VCaP (cell line): Measurements from ENCODE around the gene CFAP410.

Source experiments
- H3K27ac ChIP-seq: fragments of 450-650 bp; 2 replicates; pipeline ENCODE4 v1.5.1; 2017
- CTCF ChIP-seq: fragments of 450-650 bp; conservative IDR thresholded peaks from 2 replicates; pipeline ENCODE4 v1.5.1; 2017; ENCODE audit warnings: mild to moderate bottlenecking, moderate library complexity

CFAP410 gene

GRCh38 chr21:44359396-44359795 lies 20.2 kb upstream of the CFAP410 start:
- H3K27ac ChIP-seq, result no peak overlapping the region
- TF ChIP-seq CTCF, result no peak

- TF ChIP-seq CTCF, result no peak
- H3K27ac ChIP-seq, result no peak overlapping the region
Observed at GRCh38 chr21:44357064-44357837, 18.1 kb upstream of the CFAP410 start.

GRCh38 chr21:44356636-44357035 lies 17.4 kb upstream of the CFAP410 start:
- H3K27ac ChIP-seq, result no peak overlapping the region
- no peak for TF ChIP-seq CTCF

GRCh38 chr21:44356160-44356559 lies 17.0 kb upstream of the CFAP410 start:
- no peak overlapping the region for H3K27ac ChIP-seq
- TF ChIP-seq CTCF, result no peak

GRCh38 chr21:44354775-44355771 lies 15.9 kb upstream of the CFAP410 start:
- H3K27ac ChIP-seq, result no peak overlapping the region
- no peak for TF ChIP-seq CTCF

GRCh38 chr21:44354001-44354405 lies 14.8 kb upstream of the CFAP410 start:
- no peak overlapping the region for H3K27ac ChIP-seq

More at GRCh38 chr21:44354001-44354405, 14.8 kb upstream of the CFAP410 start:
- TF ChIP-seq CTCF, result no peak
